Cardiac septum (tissue), 1 donor: ENCODE measurements around the gene MIF4GD. TPM values are rescaled to one million over a fixed set of nuclear protein-coding genes. Genes with fewer than 3 reads are reported as not detected.

Experiments
- total RNA-seq: library from RNA; stranded (reverse); fragmentation: NEBNext Ultra II Directional; extraction: Animal tissue kit (Norgen Biotek cat#: 25700); gene quantifications from one replicate; pipeline ENCODE4 v1.2.1, GENCODE V29; 2021
- donor health status: DM: no; HTN: no; CAD: no.

The MIF4GD gene
- total RNA-seq, 1 donor from 2014 or later = 18.1 TPM

Other genes with a start within 250 kb of the MIF4GD start
- 616 TPM for gene ATP5PD, start 224.3 kb downstream of the MIF4GD start, total RNA-seq
- gene KCTD2, start 224.0 kb downstream of the MIF4GD start, total RNA-seq = 43.2 TPM
- 22.7 TPM for gene SLC16A5, start 183.3 kb downstream of the MIF4GD start, total RNA-seq
- 8.0 TPM for gene ARMC7, start 161.3 kb downstream of the MIF4GD start, total RNA-seq
- 27.7 TPM for gene NT5C, start 139.5 kb downstream of the MIF4GD start, total RNA-seq
- 15.2 TPM for gene JPT1, start 116.7 kb downstream of the MIF4GD start, total RNA-seq
- gene SUMO2, start 88.3 kb downstream of the MIF4GD start, total RNA-seq = 214 TPM
- gene NUP85, start 65.6 kb downstream of the MIF4GD start, total RNA-seq = 26.3 TPM
- 24.2 TPM for gene GGA3, start 9.6 kb downstream of the MIF4GD start, total RNA-seq
- 102 TPM for gene MRPS7, start 9.4 kb downstream of the MIF4GD start, total RNA-seq
- 8.5 TPM for gene SLC25A19, start 18.2 kb upstream of the MIF4GD start, total RNA-seq
- gene GRB2, start 134.4 kb upstream of the MIF4GD start, total RNA-seq = 57.1 TPM
- gene TMEM94, start 185.4 kb upstream of the MIF4GD start, total RNA-seq = 56.6 TPM
- gene CASKIN2, start 244.3 kb upstream of the MIF4GD start, total RNA-seq = 48.2 TPM
- gene TSEN54, start 245.3 kb upstream of the MIF4GD start, total RNA-seq = 7.7 TPM